Caco-2 (cell line): ENCODE data around the gene AUH. TPM values are rescaled to one million over a fixed set of nuclear protein-coding genes. Genes with fewer than 3 reads are reported as not detected.
"Not testable (repeated sequence)": the region's sequence is repeated elsewhere in the genome, so short reads cannot be mapped to it uniquely, and the experiment has no call there.

Source experiments
- BruUV-seq: library from RNA; stranded (reverse); fragments of 400-500 nt; replicated peaks from 2 replicates; lab custom pipeline; 2021; lab: Mats Ljungman, UMichigan
- CTCF ChIA-PET: fragments of 300-600 bp; sonication (Branson Sonifier 250); formaldehyde crosslinking; loops from one replicate; lab custom pipeline; 2022; ENCODE audit warnings: antibody characterized with exemption; lab: Charles Lee
- POLR2A ChIA-PET: fragments of 300-600 bp; sonication (Branson Sonifier 250); formaldehyde crosslinking; loops from one replicate; lab custom pipeline; 2022; ENCODE audit warnings: antibody characterized with exemption; lab: Charles Lee
- DNase-seq, 2 experiments: peaks; one replicate each; pipeline versions ENCODE4 v3.0.0 to v3.0.0-alpha.2; 2020 to 2022
- H3K27me3 ChIP-seq: replicated peaks from 2 replicates; pipeline ENCODE4 v1.6.0; 2011; ENCODE audit warnings: low read length; ENCODE audit not compliant: control insufficient read depth, insufficient read depth
- H3K36me3 ChIP-seq: 2 replicates; pipeline ENCODE4 v1.5.1; 2011; ENCODE audit warnings: low read length; ENCODE audit not compliant: control insufficient read depth, insufficient read depth
- H3K4me1 ChIP-seq: fragments of 250-450 bp; sonication (Bioruptor Pico); 2 replicates; pipeline ENCODE4 v1.5.1; 2020; ENCODE audit warnings: mild to moderate bottlenecking
- H3K4me3 ChIP-seq: 2 replicates; pipeline ENCODE4 v1.5.1; 2011; ENCODE audit warnings: low read depth, mild to moderate bottlenecking, control low read depth, low read length
- H3K9me3 ChIP-seq: fragments of 250-450 bp; sonication (Bioruptor Pico); 2 replicates; pipeline ENCODE4 v1.5.1; 2020; ENCODE audit warnings: mild to moderate bottlenecking, moderate library complexity
- H3K27ac Mint-ChIP-seq: one replicate; pipeline ENCODE4 v1.8.0; 2022; ENCODE audit warnings: mixed read lengths; ENCODE audit not compliant: unreplicated experiment
- H3K27me3 Mint-ChIP-seq: one replicate; pipeline ENCODE4 v1.8.0; 2022; ENCODE audit warnings: mixed read lengths; ENCODE audit not compliant: insufficient read depth, unreplicated experiment
- H3K36me3 Mint-ChIP-seq: one replicate; pipeline ENCODE4 v1.8.0; 2022; ENCODE audit warnings: mild to moderate bottlenecking, mixed read lengths; ENCODE audit not compliant: insufficient read depth, unreplicated experiment
- H3K4me1 Mint-ChIP-seq: one replicate; pipeline ENCODE4 v1.8.0; 2022; ENCODE audit warnings: low read depth, mixed read lengths; ENCODE audit not compliant: unreplicated experiment
- H3K4me3 Mint-ChIP-seq: one replicate; pipeline ENCODE4 v1.8.0; 2022; ENCODE audit warnings: mild to moderate bottlenecking, moderate library complexity, mixed read lengths; ENCODE audit not compliant: unreplicated experiment
- H3K9me3 Mint-ChIP-seq: one replicate; pipeline ENCODE4 v1.8.0; 2022; ENCODE audit warnings: mixed read lengths; ENCODE audit not compliant: unreplicated experiment
- intact Hi-C: fragments of 100-400 bp; cut with micrococcal nuclease; formaldehyde crosslinking; loops from one replicate; pipeline ENCODE4 v1.10.0; 2022; ENCODE audit not compliant: unreplicated experiment
- total RNA-seq: library from RNA; stranded (reverse); gene quantifications from 2 replicates; pipeline ENCODE4 v1.2.3, GENCODE V29; 2022
- TF ChIP-seq, protein P1 (sequence below), 2 experiments: fragments of 200-600 bp in 1 of 2; IDR thresholded peaks; 1 replicate in 1 of 2; 2 replicates in 1 of 2; pipeline versions ENCODE4 v1.5.1 to v1.8.0; 2011 to 2022; ENCODE audit warnings: antibody characterized with exemption in 1 of 2, control low read depth in 1 of 2, inconsistent platforms in 1 of 2, low read depth in 1 of 2, low read length in 1 of 2, mild to moderate bottlenecking in 1 of 2, moderate library complexity in 1 of 2; ENCODE audit not compliant: insufficient read depth in 1 of 2, severe bottlenecking in 1 of 2, unreplicated experiment in 1 of 2

Gene AUH
- total RNA-seq, 1 experiment from 2014 or later = 10.3 TPM

DNA sequence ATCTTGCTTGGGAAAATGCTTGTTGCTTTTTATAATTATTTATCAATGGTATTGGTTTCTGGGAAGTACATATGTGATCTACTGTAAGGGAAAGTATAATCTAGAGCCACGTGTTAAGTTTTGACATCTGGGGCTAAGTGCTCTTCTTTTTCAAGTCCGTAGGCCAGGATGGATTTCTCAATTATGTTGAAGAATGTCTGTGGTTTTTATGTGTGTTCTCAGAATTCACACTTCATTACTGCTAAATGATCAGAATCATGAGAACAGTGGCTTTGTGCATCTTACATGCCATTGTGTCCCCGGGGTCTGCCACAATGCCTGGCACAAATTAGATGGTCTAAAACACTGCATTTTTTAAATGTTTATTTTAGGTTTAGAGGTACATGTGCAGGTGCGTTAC, 14.5 kb upstream of the AUH start:
- H3K27me3 ChIP-seq = no peaks in the 10 kb centered on the region
- H3K36me3 Mint-ChIP-seq = no peaks in the 10 kb centered on the region
- no peak overlapping the region for H3K4me3 Mint-ChIP-seq
- no peak overlapping the region for H3K27ac Mint-ChIP-seq
- H3K36me3 ChIP-seq = no peaks in the 10 kb centered on the region
- peaks cover 9% of the 10 kb centered on the region for H3K9me3 Mint-ChIP-seq
- POLR2A ChIA-PET = no interaction called here
- no peak for DNase-seq
- TF ChIP-seq, protein P1, sequence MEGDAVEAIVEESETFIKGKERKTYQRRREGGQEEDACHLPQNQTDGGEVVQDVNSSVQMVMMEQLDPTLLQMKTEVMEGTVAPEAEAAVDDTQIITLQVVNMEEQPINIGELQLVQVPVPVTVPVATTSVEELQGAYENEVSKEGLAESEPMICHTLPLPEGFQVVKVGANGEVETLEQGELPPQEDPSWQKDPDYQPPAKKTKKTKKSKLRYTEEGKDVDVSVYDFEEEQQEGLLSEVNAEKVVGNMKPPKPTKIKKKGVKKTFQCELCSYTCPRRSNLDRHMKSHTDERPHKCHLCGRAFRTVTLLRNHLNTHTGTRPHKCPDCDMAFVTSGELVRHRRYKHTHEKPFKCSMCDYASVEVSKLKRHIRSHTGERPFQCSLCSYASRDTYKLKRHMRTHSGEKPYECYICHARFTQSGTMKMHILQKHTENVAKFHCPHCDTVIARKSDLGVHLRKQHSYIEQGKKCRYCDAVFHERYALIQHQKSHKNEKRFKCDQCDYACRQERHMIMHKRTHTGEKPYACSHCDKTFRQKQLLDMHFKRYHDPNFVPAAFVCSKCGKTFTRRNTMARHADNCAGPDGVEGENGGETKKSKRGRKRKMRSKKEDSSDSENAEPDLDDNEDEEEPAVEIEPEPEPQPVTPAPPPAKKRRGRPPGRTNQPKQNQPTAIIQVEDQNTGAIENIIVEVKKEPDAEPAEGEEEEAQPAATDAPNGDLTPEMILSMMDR (IDR thresholded peaks at IDR 0.05; ENCODE audit: insufficient read depth in 1 of 2, low read depth in 1 of 2, low read length in 1 of 2, severe bottlenecking in 1 of 2, unreplicated experiment in 1 of 2) = no peak
- no peaks in the 10 kb centered on the region for H3K4me1 ChIP-seq
- CTCF ChIA-PET = no interaction called here
- H3K4me3 ChIP-seq = no peak overlapping the region
- no TSS peak for BruUV-seq
- H3K9me3 ChIP-seq = no peaks in the 10 kb centered on the region; the same call in 1 of the 2 replicates
- intact Hi-C loops = no loop called here
- H3K27me3 Mint-ChIP-seq = no peaks in the 10 kb centered on the region
- no peaks in the 10 kb centered on the region for H3K4me1 Mint-ChIP-seq

- Mint-ChIP-seq H3K27ac (no peak overlapping the region), H3K27me3 (no peaks in the 10 kb centered on the region)
- CTCF ChIA-PET = no interaction called here
These were observed 13.2 kb upstream of the AUH start for GRCh38 chr9:91374939-91375338.

DNA sequence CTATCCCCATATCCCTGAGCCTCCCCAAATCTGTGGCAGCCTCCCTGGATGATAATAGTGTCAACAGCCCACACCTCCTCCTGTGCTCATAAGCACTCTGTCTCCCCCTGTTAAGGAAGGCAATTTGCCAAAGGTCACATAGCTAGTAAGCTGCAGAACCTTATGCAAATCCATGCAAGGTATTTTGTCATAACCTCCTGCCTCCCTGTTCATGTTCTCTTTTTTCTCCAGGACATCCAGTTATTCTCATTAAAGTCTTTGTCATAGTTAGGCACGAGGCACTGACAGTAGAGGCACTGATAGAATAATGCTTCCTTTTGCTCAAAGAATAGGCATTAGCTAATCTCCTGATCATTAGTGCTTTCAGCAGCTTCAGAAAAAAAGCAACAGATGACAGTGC, 10.2 kb upstream of the AUH start:
- DNase-seq = no peak
- Mint-ChIP-seq H3K9me3 (peaks cover 9% of the 10 kb centered on the region), H3K4me3 (no peak overlapping the region), H3K4me1 (no peaks in the 10 kb centered on the region), H3K27me3 (no peaks in the 10 kb centered on the region), H3K36me3 (no peaks in the 10 kb centered on the region), H3K27ac (no peak overlapping the region)
- H3K36me3 ChIP-seq = no peaks in the 10 kb centered on the region
- TF ChIP-seq, protein P1 (IDR thresholded peaks at IDR 0.05; ENCODE audit: insufficient read depth in 1 of 2, low read depth in 1 of 2, low read length in 1 of 2, severe bottlenecking in 1 of 2, unreplicated experiment in 1 of 2) = no peak
- H3K27me3 ChIP-seq = no peaks in the 10 kb centered on the region
- intact Hi-C loops = no loop called here
- ChIA-PET CTCF (no interaction called here), POLR2A (no interaction called here)
- no peaks in the 10 kb centered on the region for H3K9me3 ChIP-seq
- BruUV-seq = no TSS peak
- H3K4me3 ChIP-seq = no peak overlapping the region
- H3K4me1 ChIP-seq = no peaks in the 10 kb centered on the region

More at GRCh38 chr9:91374939-91375338, 13.2 kb upstream of the AUH start:
- intact Hi-C loops = no loop called here
- Histone ChIP-seq H3K4me3 (no peak overlapping the region), H3K4me1 (no peaks in the 10 kb centered on the region), H3K9me3 (no peaks in the 10 kb centered on the region; the same call in 1 of the 2 replicates), H3K36me3 (no peaks in the 10 kb centered on the region), H3K27me3 (no peaks in the 10 kb centered on the region)
- Mint-ChIP-seq H3K36me3 (no peaks in the 10 kb centered on the region), H3K9me3 (peaks cover 9% of the 10 kb centered on the region), H3K4me1 (no peaks in the 10 kb centered on the region), H3K4me3 (no peak overlapping the region)
- POLR2A ChIA-PET = no interaction called here
- no TSS peak for BruUV-seq
- TF ChIP-seq, protein P1 (IDR thresholded peaks at IDR 0.05; ENCODE audit: insufficient read depth in 1 of 2, low read depth in 1 of 2, low read length in 1 of 2, severe bottlenecking in 1 of 2, unreplicated experiment in 1 of 2) = no peak
- no peak for DNase-seq

GRCh38 chr9:91370006-91370405, 8.3 kb upstream of the AUH start:
- CTCF ChIA-PET, H3K27ac Mint-ChIP-seq, BruUV-seq, H3K27me3 Mint-ChIP-seq, H3K9me3 ChIP-seq, POLR2A ChIA-PET, H3K4me1 ChIP-seq, H3K4me3 ChIP-seq, H3K36me3 Mint-ChIP-seq, H3K9me3 Mint-ChIP-seq, intact Hi-C loops, H3K4me1 Mint-ChIP-seq, H3K27me3 ChIP-seq, DNase-seq, H3K4me3 Mint-ChIP-seq, H3K36me3 ChIP-seq: not testable (repeated sequence)
